Measurements from ENCODE around the gene CKAP2L.

- no peak for TF ChIP-seq CTCF (IDR thresholded peaks at IDR 0.05; ENCODE audit: poor library complexity, severe bottlenecking)
- TF ChIP-seq RAD21 (conservative IDR thresholded peaks at IDR 0.05) = no peak
- no peak for TF ChIP-seq EZH2 (IDR thresholded peaks at IDR 0.05; ENCODE audit: borderline replicate concordance, insufficient read depth, low read length, poor library complexity, severe bottlenecking)
- no peak for TF ChIP-seq POLR2AphosphoS5 (IDR thresholded peaks at IDR 0.05)
- TF ChIP-seq EP300 (conservative IDR thresholded peaks at IDR 0.05; ENCODE audit: poor library complexity, severe bottlenecking) = no peak
- TF ChIP-seq MXI1 (conservative IDR thresholded peaks at IDR 0.05; ENCODE audit: poor library complexity, severe bottlenecking) = no peak
- no peak for TF ChIP-seq REST (IDR thresholded peaks at IDR 0.05; ENCODE audit: borderline replicate concordance)
- no peak for TF ChIP-seq TAF1 (IDR thresholded peaks at IDR 0.05; ENCODE audit: low read depth)
These were observed 4.0 kb upstream of the CKAP2L start for GRCh38 chr2:112768432-112768831.
